ENCODE data around the gene PIGH.
"Not testable (repeated sequence)": the region's sequence is repeated elsewhere in the genome, so short reads cannot be mapped to it uniquely, and the experiment has no call there.

Gene PIGH

DNA sequence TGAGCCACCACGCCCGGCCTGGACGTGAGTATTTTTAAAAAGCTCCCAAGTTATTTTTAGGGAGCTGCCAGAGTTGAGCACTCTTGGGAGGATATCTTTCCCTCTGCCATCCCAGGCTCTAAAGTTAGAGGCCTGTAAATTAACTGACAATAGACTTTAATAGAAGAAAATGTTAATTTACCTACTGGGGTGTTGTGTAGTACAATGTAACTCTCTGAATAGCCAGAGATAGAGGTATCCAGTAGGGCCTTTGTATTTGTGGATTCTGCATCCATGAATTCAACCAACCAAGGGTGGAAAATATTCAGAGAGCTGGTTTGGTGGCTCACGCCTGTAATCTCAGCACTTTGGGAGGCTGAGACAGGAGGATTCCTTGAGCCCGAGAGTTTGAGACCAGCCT is 7.6 kb upstream of the PIGH start:
- DNase-seq = no peak

DNA sequence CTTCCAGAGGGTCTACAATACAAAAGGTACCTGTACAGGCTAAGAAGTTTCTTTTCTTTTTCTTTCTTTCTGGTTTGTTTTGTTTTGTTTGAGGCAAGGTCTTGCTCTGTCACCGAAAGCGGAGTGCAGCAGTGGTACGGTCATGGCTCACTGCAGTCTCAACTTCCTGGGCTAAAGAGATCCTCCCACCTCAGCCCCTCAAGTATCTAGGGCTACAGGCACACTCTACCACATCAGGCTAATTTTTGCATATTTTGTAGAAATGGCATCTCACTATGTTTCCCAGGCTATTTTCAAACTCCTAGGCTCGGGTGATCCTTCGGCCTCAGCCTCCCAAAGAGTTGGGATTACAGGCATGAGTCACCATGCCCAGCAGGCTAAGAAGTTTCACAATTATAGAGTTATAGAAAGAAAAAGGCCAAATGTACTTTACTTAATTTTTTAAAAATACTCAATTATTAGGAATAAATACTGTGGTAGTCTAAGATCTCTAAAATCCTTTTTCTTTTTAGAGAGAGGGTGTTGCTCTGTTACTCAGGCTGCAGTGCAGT is 3.0 kb upstream of the PIGH start:
- no peak for DNase-seq

GRCh38 chr14:67602076-67602475 is 2.0 kb upstream of the PIGH start:
- DNase-seq = no peak

GRCh38 chr14:67600562-67600974 is 500 bp upstream of the PIGH start:
- not testable (repeated sequence) for DNase-seq

- no peak for DNase-seq
Measured at GRCh38 chr14:67595392-67595791, 4.7 kb downstream of the PIGH start.

DNA sequence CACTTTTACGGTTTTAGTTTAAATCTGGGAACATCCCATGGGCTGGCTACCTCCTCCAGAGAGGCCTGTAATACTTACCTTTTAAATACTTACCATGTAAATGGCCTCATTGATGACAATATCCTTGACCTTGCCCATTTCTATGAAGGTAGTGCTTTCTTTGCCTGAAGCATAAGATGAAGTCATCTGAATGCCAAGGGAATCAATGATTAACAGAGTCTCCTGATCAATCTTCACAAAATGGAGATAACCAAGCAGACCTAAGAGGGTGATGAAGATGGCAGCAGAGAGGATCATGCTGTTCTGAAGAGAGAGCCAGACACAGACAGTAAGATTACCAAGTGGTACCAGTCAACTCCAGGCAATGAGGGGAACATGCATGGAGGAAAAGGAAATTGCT is 6.4 kb downstream of the PIGH start:
- not testable (repeated sequence) for DNase-seq

- no peak for DNase-seq
Measured at GRCh38 chr14:67589204-67589770, 10.8 kb downstream of the PIGH start.

GRCh38 chr14:67586369-67586768 is 13.7 kb downstream of the PIGH start:
- DNase-seq = no peak

DNA sequence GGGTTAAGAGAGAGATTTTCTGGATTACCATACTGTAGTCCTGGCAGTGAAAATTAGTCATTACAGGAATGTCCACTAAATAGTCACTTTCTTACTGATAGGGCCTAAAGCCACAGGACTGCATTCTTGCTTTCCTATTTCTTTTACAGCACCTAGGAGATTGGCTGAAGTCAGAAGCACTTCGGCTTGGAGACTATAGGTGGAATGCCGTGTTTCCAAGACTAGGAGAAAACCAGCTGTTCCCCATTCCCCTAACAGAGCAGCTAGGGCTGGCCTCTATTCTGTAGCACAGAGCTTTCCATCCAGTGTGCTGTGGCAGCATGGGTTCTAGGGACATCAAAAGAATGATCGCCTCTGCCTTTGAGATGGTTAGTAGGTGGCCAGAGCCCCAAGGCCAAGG is 15.1 kb downstream of the PIGH start:
- DNase-seq = no peak

GRCh38 chr14:67583711-67584644 is 16.1 kb downstream of the PIGH start:
- peak in 1 of 2 donors; percentile 22 for DNase-seq

- no peak for DNase-seq
Measured at GRCh38 chr14:67582061-67582460, 18.0 kb downstream of the PIGH start.

DNA sequence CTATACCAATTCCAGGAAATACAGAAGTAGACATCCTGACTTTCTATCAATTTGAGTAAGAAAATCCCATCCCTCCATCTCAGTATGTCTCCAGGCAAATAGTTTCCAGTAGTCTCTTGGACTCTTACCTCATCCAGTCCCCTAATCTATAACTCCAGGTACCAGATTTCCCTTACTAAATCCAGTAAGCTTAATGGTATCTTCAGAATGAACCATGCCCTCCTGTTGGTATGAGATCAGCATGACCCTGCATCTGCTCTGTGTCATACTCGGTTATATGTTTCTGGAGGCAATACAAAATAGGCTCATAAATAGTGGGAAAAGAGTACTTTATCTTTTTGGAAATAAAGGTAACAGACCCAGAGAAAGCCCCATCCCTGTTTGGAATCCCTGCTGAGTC is 18.4 kb downstream of the PIGH start:
- no peak for DNase-seq

GRCh38 chr14:67580336-67581171 is 19.5 kb downstream of the PIGH start:
- no peak for DNase-seq

DNA sequence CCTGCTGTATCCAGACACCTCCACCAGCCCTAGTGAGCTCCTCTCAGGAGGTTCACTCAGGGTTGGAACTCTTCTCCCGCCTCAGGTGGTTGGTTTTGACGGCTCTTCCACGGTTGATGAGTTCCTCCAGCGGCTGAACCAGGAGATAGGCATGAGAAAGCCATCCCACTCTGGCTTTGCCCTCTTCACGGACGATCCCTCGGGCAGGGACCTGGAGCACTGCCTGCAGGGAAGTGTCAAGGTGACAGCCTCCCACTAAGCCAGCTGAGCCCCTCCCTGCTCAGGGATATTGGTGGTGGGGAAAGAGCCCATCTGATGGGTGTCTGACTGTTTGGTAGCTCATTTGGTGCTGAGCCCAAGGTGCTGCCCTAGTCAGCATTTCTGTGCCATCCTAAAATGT is 20.4 kb downstream of the PIGH start:
- DNase-seq = no peak

DNA sequence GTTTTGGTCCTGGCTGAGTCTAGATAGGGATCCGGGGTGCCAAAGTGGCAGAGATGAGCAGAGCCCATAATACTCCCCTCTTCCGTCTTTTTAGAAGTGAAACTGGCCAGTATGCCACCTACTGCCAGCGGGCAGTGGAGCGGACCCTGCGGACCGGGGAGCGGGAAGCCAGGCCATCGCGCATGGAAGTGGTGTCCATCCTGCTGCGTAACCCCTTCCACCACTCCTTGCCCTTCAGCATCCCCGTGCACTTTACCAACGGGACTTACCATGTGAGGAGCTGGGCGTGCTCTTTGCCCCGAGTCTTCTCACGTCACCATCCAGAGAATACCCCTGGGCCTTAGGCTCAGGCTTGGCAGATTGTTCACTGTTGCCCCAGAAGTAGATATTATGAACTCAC is 21.0 kb downstream of the PIGH start:
- DNase-seq = no peak

- DNase-seq = no peak
Measured at GRCh38 chr14:67577909-67578749, 21.9 kb downstream of the PIGH start.

- no peak for DNase-seq
Measured at GRCh38 chr14:67577181-67577808, 22.8 kb downstream of the PIGH start.

- DNase-seq = no peak
Measured at GRCh38 chr14:67576216-67576955, 23.7 kb downstream of the PIGH start.

GRCh38 chr14:67575684-67576083 is 24.4 kb downstream of the PIGH start:
- DNase-seq = no peak

DNA sequence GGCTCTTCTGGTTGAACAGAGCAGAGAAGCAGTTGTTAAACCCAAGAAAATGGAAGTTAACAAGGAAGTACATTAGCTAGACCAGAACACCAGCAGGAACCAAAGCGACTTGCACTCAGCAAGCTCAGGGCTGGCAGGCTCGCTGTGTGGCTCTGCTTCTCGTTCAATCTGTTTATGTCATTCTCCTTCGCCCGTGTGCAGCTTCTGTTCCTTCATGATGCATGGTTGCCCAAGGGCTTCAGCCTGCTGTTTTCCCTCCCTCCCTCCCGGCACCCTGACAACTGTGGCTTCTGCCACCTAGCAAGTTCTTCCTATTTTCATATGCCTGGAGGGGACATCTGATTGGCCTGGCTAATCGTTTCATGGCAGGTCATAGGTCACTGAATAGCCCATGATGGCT is 25.3 kb downstream of the PIGH start:
- no peak for DNase-seq

- no peak for DNase-seq
Measured at GRCh38 chr14:67574156-67574555, 25.9 kb downstream of the PIGH start.
